Neural progenitor cell (in vitro differentiated cells): ENCODE measurements around the gene TIAM1. TPM values are rescaled to one million over a fixed set of nuclear protein-coding genes. Genes with fewer than 3 reads are reported as not detected.

Source experiments
- DNase-seq: peaks from one replicate; pipeline ENCODE4 v3.0.0-alpha.2; 2016; ENCODE audit warnings: low spot score
- H2AFZ ChIP-seq: fragments of 200-600 bp; sonication (generic); replicated peaks from 2 replicates; pipeline ENCODE4 v1.6.1; 2016; ENCODE audit warnings: antibody characterized with exemption
- H3F3A ChIP-seq: fragments of 200-600 bp; sonication (generic); 2 replicates; pipeline ENCODE4 v1.6.1; 2016; ENCODE audit warnings: antibody characterized with exemption, low read depth
- H3K27ac ChIP-seq: fragments of 200-600 bp; sonication (generic); 2 replicates; pipeline ENCODE4 v1.5.1; 2016; ENCODE audit warnings: mild to moderate bottlenecking
- H3K27me3 ChIP-seq: fragments of 200-600 bp; sonication (generic); 2 replicates; pipeline ENCODE4 v1.6.1; 2016; ENCODE audit warnings: mild to moderate bottlenecking, moderate library complexity
- H3K36me3 ChIP-seq: fragments of 200-600 bp; sonication (generic); 2 replicates; pipeline ENCODE4 v1.5.1; 2016
- H3K4me1 ChIP-seq: fragments of 200-600 bp; sonication (generic); 2 replicates; pipeline ENCODE4 v1.6.1; 2016; ENCODE audit warnings: mixed run types
- H3K4me2 ChIP-seq: fragments of 200-600 bp; sonication (generic); 2 replicates; pipeline ENCODE4 v1.6.1; 2016
- H3K4me3 ChIP-seq: fragments of 200-600 bp; sonication (generic); 2 replicates; pipeline ENCODE4 v1.5.1; 2016
- H3K79me2 ChIP-seq: fragments of 200-600 bp; sonication (generic); 2 replicates; pipeline ENCODE4 v1.6.1; 2016; ENCODE audit warnings: low read depth
- H3K9ac ChIP-seq: fragments of 200-600 bp; sonication (generic); 2 replicates; pipeline ENCODE4 v1.6.1; 2016
- H3K9me3 ChIP-seq: fragments of 200-600 bp; sonication (generic); 2 replicates; pipeline ENCODE4 v1.5.1; 2016; ENCODE audit warnings: low read depth
- H4K20me1 ChIP-seq: fragments of 200-600 bp; sonication (generic); 2 replicates; pipeline ENCODE4 v1.6.1; 2016; ENCODE audit warnings: low read depth
- H3K27ac Mint-ChIP-seq: 3 replicates; pipeline ENCODE4 v1.8.0; 2021; ENCODE audit warnings: mixed read lengths
- H3K27me3 Mint-ChIP-seq: 2 replicates; pipeline ENCODE4 v1.8.0; 2022; ENCODE audit warnings: low read depth, mild to moderate bottlenecking, inconsistent platforms, moderate library complexity, mixed read lengths; ENCODE audit not compliant: insufficient read depth
- H3K36me3 Mint-ChIP-seq: 3 replicates; pipeline ENCODE4 v1.8.0; 2021; ENCODE audit warnings: mixed read lengths
- H3K4me1 Mint-ChIP-seq: 3 replicates; pipeline ENCODE4 v1.8.0; 2021; ENCODE audit warnings: mixed read lengths
- H3K4me3 Mint-ChIP-seq: 3 replicates; pipeline ENCODE4 v1.8.0; 2021; ENCODE audit warnings: mild to moderate bottlenecking, moderate library complexity, mixed read lengths
- H3K9me3 Mint-ChIP-seq: 3 replicates; pipeline ENCODE4 v1.8.0; 2020; ENCODE audit warnings: mixed read lengths
- EZH2 ChIP-seq: fragments of 200-600 bp; sonication (generic); IDR thresholded peaks from 2 replicates; pipeline ENCODE4 v1.6.1; 2017; ENCODE audit warnings: antibody characterized with exemption, mild to moderate bottlenecking, moderate library complexity
- EZH2phosphoT487 ChIP-seq: fragments of 200-600 bp; sonication (generic); IDR thresholded peaks from 2 replicates; pipeline ENCODE4 v1.6.1; 2017; ENCODE audit warnings: antibody characterized with exemption
- total RNA-seq: library from RNA; depleted of rRNA; stranded (reverse); fragments of >200 nt; gene quantifications from 2 replicates; pipeline ENCODE4 v1.2.3, GENCODE V29; 2015; ENCODE audit warnings: low replicate concordance
- TF ChIP-seq, protein P1 (sequence below): fragments of 200-600 bp; sonication (generic); IDR thresholded peaks from 2 replicates; pipeline ENCODE4 v1.5.1; 2017; ENCODE audit warnings: antibody characterized with exemption, mild to moderate bottlenecking

TIAM1 gene
- total RNA-seq, 1 donor from 2014 or later: 27.2 TPM

DNA sequence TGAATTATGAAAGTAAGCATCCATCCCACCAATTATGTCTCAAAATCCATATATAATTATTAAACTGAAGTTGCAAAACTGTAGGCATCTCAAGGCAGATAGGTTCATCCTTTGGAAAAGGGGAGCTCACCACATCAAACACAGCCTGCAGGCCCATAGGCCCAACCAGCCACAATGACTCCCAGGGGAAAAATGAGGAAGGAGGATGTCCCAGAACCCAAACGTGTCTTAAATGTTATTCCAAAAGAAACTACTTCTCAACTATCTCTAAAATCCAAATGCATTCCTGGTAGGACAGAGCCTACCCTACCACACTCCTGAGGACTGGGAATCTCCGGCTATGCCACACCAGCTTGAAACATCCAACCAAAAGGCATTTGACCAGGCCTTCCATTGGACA, 12.8 kb downstream of the TIAM1 start:
- H3K9me3 ChIP-seq: no peaks in the 10 kb centered on the region
- Mint-ChIP-seq H3K9me3 (peaks cover 9% of the 10 kb centered on the region), H3K4me1 (no peaks in the 10 kb centered on the region), H3K27me3 (peaks cover 2% of the 10 kb centered on the region), H3K27ac (no peak overlapping the region), H3K4me3 (no peak overlapping the region), H3K36me3 (peaks cover 47% of the 10 kb centered on the region)
- no peak overlapping the region for H2AFZ ChIP-seq
- H3K4me2 ChIP-seq: no peak overlapping the region
- H3K4me1 ChIP-seq: no peaks in the 10 kb centered on the region
- no peaks in the 10 kb centered on the region for H3F3A ChIP-seq
- TF ChIP-seq EZH2 (no peak), EZH2phosphoT487 (no peak)
- TF ChIP-seq, protein P1, sequence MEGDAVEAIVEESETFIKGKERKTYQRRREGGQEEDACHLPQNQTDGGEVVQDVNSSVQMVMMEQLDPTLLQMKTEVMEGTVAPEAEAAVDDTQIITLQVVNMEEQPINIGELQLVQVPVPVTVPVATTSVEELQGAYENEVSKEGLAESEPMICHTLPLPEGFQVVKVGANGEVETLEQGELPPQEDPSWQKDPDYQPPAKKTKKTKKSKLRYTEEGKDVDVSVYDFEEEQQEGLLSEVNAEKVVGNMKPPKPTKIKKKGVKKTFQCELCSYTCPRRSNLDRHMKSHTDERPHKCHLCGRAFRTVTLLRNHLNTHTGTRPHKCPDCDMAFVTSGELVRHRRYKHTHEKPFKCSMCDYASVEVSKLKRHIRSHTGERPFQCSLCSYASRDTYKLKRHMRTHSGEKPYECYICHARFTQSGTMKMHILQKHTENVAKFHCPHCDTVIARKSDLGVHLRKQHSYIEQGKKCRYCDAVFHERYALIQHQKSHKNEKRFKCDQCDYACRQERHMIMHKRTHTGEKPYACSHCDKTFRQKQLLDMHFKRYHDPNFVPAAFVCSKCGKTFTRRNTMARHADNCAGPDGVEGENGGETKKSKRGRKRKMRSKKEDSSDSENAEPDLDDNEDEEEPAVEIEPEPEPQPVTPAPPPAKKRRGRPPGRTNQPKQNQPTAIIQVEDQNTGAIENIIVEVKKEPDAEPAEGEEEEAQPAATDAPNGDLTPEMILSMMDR: no peak
- H4K20me1 ChIP-seq: peaks cover under 1% of the 10 kb centered on the region
- H3K4me3 ChIP-seq: no peak overlapping the region
- no peaks in the 10 kb centered on the region for H3K36me3 ChIP-seq
- no peaks in the 10 kb centered on the region for H3K27me3 ChIP-seq
- no peak overlapping the region for H3K27ac ChIP-seq
- no peak overlapping the region for H3K9ac ChIP-seq
- DNase-seq: no peak
- H3K79me2 ChIP-seq: no peaks in the 10 kb centered on the region

DNA sequence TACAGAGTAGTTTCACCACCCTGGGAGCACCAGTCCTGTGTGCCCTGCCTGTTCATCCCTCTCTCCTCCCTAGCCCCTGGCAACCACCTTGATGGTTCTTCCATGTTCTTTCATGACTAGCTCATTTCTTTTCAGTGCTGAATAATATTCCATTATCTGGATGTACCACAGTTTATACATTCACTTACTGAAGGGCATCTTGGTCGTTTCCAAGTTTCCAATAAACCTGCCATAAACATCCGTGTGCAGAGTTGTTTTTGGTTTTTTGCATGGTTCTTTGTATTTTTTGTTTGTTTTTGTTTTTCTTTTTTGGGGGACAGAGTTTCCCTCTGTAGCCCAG, 13.9 kb downstream of the TIAM1 start:
- DNase-seq: no peak
- Mint-ChIP-seq H3K9me3 (peaks cover 9% of the 10 kb centered on the region), H3K4me1 (peaks cover 5% of the 10 kb centered on the region), H3K36me3 (peaks cover 49% of the 10 kb centered on the region), H3K27ac (no peak overlapping the region), H3K27me3 (peaks cover 2% of the 10 kb centered on the region), H3K4me3 (no peak overlapping the region)
- Histone ChIP-seq H3K4me3 (no peak overlapping the region), H3K27ac (no peak overlapping the region), H2AFZ (no peak overlapping the region), H3F3A (no peaks in the 10 kb centered on the region), H3K79me2 (no peaks in the 10 kb centered on the region), H3K4me1 (no peaks in the 10 kb centered on the region), H3K27me3 (no peaks in the 10 kb centered on the region), H3K4me2 (no peak overlapping the region), H3K36me3 (no peaks in the 10 kb centered on the region), H4K20me1 (peaks cover 5% of the 10 kb centered on the region), H3K9ac (no peak overlapping the region), H3K9me3 (no peaks in the 10 kb centered on the region)
- TF ChIP-seq, protein P1: no peak

DNA sequence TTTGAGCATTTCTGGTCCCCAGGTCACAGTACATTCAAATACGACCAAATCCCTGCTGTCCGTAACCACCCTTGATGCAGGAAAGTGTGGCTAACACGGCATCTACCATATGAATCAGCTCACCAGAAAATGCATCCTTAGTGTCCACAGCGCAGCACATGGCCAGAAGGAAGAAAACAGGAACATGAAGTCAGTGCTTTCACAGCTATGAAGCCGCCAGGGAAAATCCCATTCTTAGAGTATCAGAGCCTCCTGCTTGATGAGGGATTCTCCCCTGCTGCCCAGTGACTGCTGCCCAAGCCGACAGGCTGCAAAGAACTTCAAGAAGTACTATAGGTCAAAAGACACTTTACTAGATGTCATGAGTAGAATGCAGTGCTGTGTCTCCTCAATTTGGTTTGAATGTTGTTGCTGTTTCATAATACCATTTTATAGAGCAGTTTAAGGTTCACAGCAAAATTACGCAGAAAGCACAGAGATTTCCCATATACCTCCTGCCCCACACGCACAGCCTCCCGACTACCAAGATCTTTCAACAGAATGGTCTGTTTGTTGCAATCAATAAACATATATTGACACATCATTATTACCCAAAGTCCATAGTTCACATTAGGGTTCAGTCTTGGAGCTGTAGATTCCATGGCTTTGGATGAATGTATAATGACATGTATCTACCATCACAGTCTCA, 14.5 kb downstream of the TIAM1 start:
- Mint-ChIP-seq H3K4me1 (peaks cover 5% of the 10 kb centered on the region), H3K27me3 (peaks cover 2% of the 10 kb centered on the region), H3K4me3 (no peak overlapping the region), H3K36me3 (peaks cover 49% of the 10 kb centered on the region), H3K9me3 (peaks cover 9% of the 10 kb centered on the region), H3K27ac (no peak overlapping the region)
- H3K4me3 ChIP-seq: no peak overlapping the region
- H3K79me2 ChIP-seq: no peaks in the 10 kb centered on the region
- DNase-seq: no peak
- TF ChIP-seq, protein P1: no peak
- TF ChIP-seq EZH2: no peak
- TF ChIP-seq EZH2phosphoT487: no peak
- H3K9me3 ChIP-seq: no peaks in the 10 kb centered on the region
- no peak overlapping the region for H3K9ac ChIP-seq
- no peak overlapping the region for H3K27ac ChIP-seq
- H4K20me1 ChIP-seq: peaks cover 5% of the 10 kb centered on the region
- H3K4me1 ChIP-seq: no peaks in the 10 kb centered on the region
- H3K27me3 ChIP-seq: no peaks in the 10 kb centered on the region
- H3K4me2 ChIP-seq: no peak overlapping the region
- no peaks in the 10 kb centered on the region for H3K36me3 ChIP-seq
- H3F3A ChIP-seq: no peaks in the 10 kb centered on the region
- no peak overlapping the region for H2AFZ ChIP-seq
